Measurements from ENCODE around the gene ATP6V1B1. TPM values are rescaled to one million over a fixed set of nuclear protein-coding genes. Genes with fewer than 3 reads are reported as not detected.

Gene ATP6V1B1
- total RNA-seq, 3 donors from 2014 or later: not detected

- TF ChIP-seq CTCF (IDR thresholded peaks at IDR 0.05): no peak
- intact Hi-C loops (cut with DNase I, micrococcal nuclease): loop anchor here in 1 of 2 donors (10.0 kb wide), 1 partner anchor 46 kb away; no protein-coding TSS in a partner anchor
- Histone ChIP-seq H3K9me3 (no peaks in the 10 kb centered on the region), H3K4me1 (ENCODE audit: low read depth) (no peaks in the 10 kb centered on the region), H3K36me3 (ENCODE audit: low read depth) (no peaks in the 10 kb centered on the region), H3K4me3 (no peak overlapping the region)
- ATAC-seq (no peak), DNase-seq (no peak)
Observed at GRCh38 chr2:70920367-70920715, 15.4 kb upstream of the ATP6V1B1 start.

GRCh38 chr2:70921031-70921430 is 14.7 kb upstream of the ATP6V1B1 start:
- H3K9me3 ChIP-seq: no peaks in the 10 kb centered on the region
- H3K36me3 ChIP-seq (ENCODE audit: low read depth): no peaks in the 10 kb centered on the region
- H3K4me3 ChIP-seq: no peak overlapping the region
- ATAC-seq: no peak
- H3K4me1 ChIP-seq (ENCODE audit: low read depth): no peaks in the 10 kb centered on the region
- intact Hi-C loops (cut with DNase I, micrococcal nuclease): loop anchor here in 1 of 2 donors (10.0 kb wide), 1 partner anchor 46 kb away; no protein-coding TSS in a partner anchor
- TF ChIP-seq CTCF (IDR thresholded peaks at IDR 0.05): no peak
- DNase-seq: no peak

- intact Hi-C loops (cut with DNase I, micrococcal nuclease): loop anchor here in 1 of 2 donors (10.0 kb wide), 1 partner anchor 47 kb away; no protein-coding TSS in a partner anchor
Observed at GRCh38 chr2:70921839-70922234, 13.9 kb upstream of the ATP6V1B1 start.

GRCh38 chr2:70922235-70923234 is 13.2 kb upstream of the ATP6V1B1 start:
- Histone ChIP-seq H3K9me3 (no peaks in the 10 kb centered on the region), H3K4me3 (no peak overlapping the region), H3K36me3 (ENCODE audit: low read depth) (no peaks in the 10 kb centered on the region), H3K4me1 (ENCODE audit: low read depth) (no peaks in the 10 kb centered on the region)
- intact Hi-C loops (cut with DNase I, micrococcal nuclease): loop anchor here in 1 of 2 donors (10.0 kb wide), 1 partner anchor 48 kb away; no protein-coding TSS in a partner anchor
- DNase-seq: no peak
- no peak for ATAC-seq
- no peak for TF ChIP-seq CTCF (IDR thresholded peaks at IDR 0.05)

More at GRCh38 chr2:70921839-70922234, 13.9 kb upstream of the ATP6V1B1 start:
- H3K36me3 ChIP-seq (ENCODE audit: low read depth): no peaks in the 10 kb centered on the region
- no peak overlapping the region for H3K4me3 ChIP-seq
- no peaks in the 10 kb centered on the region for H3K9me3 ChIP-seq
- H3K4me1 ChIP-seq (ENCODE audit: low read depth): no peaks in the 10 kb centered on the region
- ATAC-seq: no peak
- DNase-seq: no peak
- no peak for TF ChIP-seq CTCF (IDR thresholded peaks at IDR 0.05)

- no peaks in the 10 kb centered on the region for H3K4me1 ChIP-seq (ENCODE audit: low read depth)
- intact Hi-C loops (cut with DNase I, micrococcal nuclease): loop anchor here in 1 of 2 donors (10.0 kb wide), 1 partner anchor 49 kb away; no protein-coding TSS in a partner anchor
- no peaks in the 10 kb centered on the region for H3K9me3 ChIP-seq
- DNase-seq (no peak), ATAC-seq (no peak)
- H3K36me3 ChIP-seq (ENCODE audit: low read depth): no peaks in the 10 kb centered on the region
- TF ChIP-seq CTCF (IDR thresholded peaks at IDR 0.05): no peak
- H3K4me3 ChIP-seq: no peak overlapping the region
Observed at GRCh38 chr2:70923378-70924015, 12.2 kb upstream of the ATP6V1B1 start.

Measured in mucosa of descending colon (tissue), 3 donors.